ENCODE data around the gene AVL9. TPM values are rescaled to one million over a fixed set of nuclear protein-coding genes. Genes with fewer than 3 reads are reported as not detected.
A peak's percentile ranks its signal among the peaks of the same experiment; 100 is the strongest.
"Not testable (repeated sequence)": the region's sequence is repeated elsewhere in the genome, so short reads cannot be mapped to it uniquely, and the experiment has no call there.

Gene AVL9
- total RNA-seq, 3 donors from 2014 or later (not counting 1 experiment from before 2014, with no cell fraction given): 36.0 to 50.0 (median 43.8) TPM

GRCh38 chr7:32496052-32496813 lies 944 bp downstream of the AVL9 start:
- no peaks in the 10 kb centered on the region for H3K9me3 ChIP-seq (ENCODE audit: control insufficient read depth, insufficient read depth, low read length)
- DNase-seq (no peak), ATAC-seq (no peak)
- Mint-ChIP-seq H3K4me1 (peaks cover 36 to 44% of the 10 kb centered on the region in 2 donors), H3K27me3 (ENCODE audit: low read depth in 2 of 2) (no peaks in the 10 kb centered on the region), H3K36me3 (no peaks in the 10 kb centered on the region), H3K4me3 (peak overlapping the region; percentile 99), H3K9me3 (no peaks in the 10 kb centered on the region), H3K27ac (peak overlapping the region; percentile 86 to 95)
- H3K4me3 ChIP-seq (ENCODE audit: low read length): peak overlapping the region; percentile 90
- WGBS (ENCODE audit: insufficient coverage): 8% methylated on average over 10 of the region's 10 CpGs
- intact Hi-C loops (cut with micrococcal nuclease): loop anchor here (5.0 kb wide), 1 partner anchor 396 kb away; the partner anchor contains the start of gene KBTBD2
- no peaks in the 10 kb centered on the region for H3K36me3 ChIP-seq (ENCODE audit: control insufficient read depth, insufficient read depth, low read length)
- H3K27ac ChIP-seq (ENCODE audit: low read length): peak overlapping the region; percentile 97
- no peak for TF ChIP-seq CTCF (IDR thresholded peaks at IDR 0.05)
- no peaks in the 10 kb centered on the region for H3K27me3 ChIP-seq (ENCODE audit: control insufficient read depth, insufficient read depth, low read length)
- H3K4me1 ChIP-seq (ENCODE audit: control insufficient read depth, insufficient read depth, low read length): peaks cover 10% of the 10 kb centered on the region

GRCh38 chr7:32499755-32500154 lies 4.5 kb downstream of the AVL9 start:
- peaks cover 18% of the 10 kb centered on the region for H3K4me1 ChIP-seq (ENCODE audit: control insufficient read depth, insufficient read depth, low read length)
- H3K4me1 Mint-ChIP-seq: peaks cover 46 to 57% of the 10 kb centered on the region in 2 donors
- DNase-seq; H3K36me3 ChIP-seq (ENCODE audit: control insufficient read depth, insufficient read depth, low read length); ATAC-seq; H3K9me3 Mint-ChIP-seq; H3K9me3 ChIP-seq (ENCODE audit: control insufficient read depth, insufficient read depth, low read length); H3K36me3 Mint-ChIP-seq; H3K27me3 ChIP-seq (ENCODE audit: control insufficient read depth, insufficient read depth, low read length); H3K4me3 Mint-ChIP-seq; H3K4me3 ChIP-seq (ENCODE audit: low read length); H3K27me3 Mint-ChIP-seq (ENCODE audit: low read depth in 2 of 2); H3K27ac ChIP-seq (ENCODE audit: low read length): not testable (repeated sequence)
- 100% methylated on average over 2 of the region's 2 CpGs for WGBS (ENCODE audit: insufficient coverage)
- intact Hi-C loops (cut with micrococcal nuclease): loop anchor here (5.0 kb wide), 1 partner anchor 393 kb away; the partner anchor contains the start of gene KBTBD2
- H3K27ac Mint-ChIP-seq: peak overlapping the region; percentile 71 to 74

- H3K4me3 ChIP-seq (ENCODE audit: low read length); intact Hi-C loops (cut with micrococcal nuclease); H3K27me3 Mint-ChIP-seq (ENCODE audit: low read depth in 2 of 2); ATAC-seq; H3K27me3 ChIP-seq (ENCODE audit: control insufficient read depth, insufficient read depth, low read length); H3K36me3 ChIP-seq (ENCODE audit: control insufficient read depth, insufficient read depth, low read length); H3K27ac ChIP-seq (ENCODE audit: low read length); H3K9me3 Mint-ChIP-seq; H3K36me3 Mint-ChIP-seq; H3K9me3 ChIP-seq (ENCODE audit: control insufficient read depth, insufficient read depth, low read length); DNase-seq: not testable (repeated sequence)
- H3K4me1 Mint-ChIP-seq: peaks cover 43 to 54% of the 10 kb centered on the region in 2 donors
- H3K4me3 Mint-ChIP-seq: peak overlapping the region; percentile 65
- H3K27ac Mint-ChIP-seq: peak overlapping the region; percentile 71 to 74
- 100% methylated on average over 1 of the region's 1 CpG for WGBS (ENCODE audit: insufficient coverage)
- peaks cover 15% of the 10 kb centered on the region for H3K4me1 ChIP-seq (ENCODE audit: control insufficient read depth, insufficient read depth, low read length)
Observed at GRCh38 chr7:32500216-32500615, 4.9 kb downstream of the AVL9 start.

GRCh38 chr7:32500922-32501341 lies 5.6 kb downstream of the AVL9 start:
- no peaks in the 10 kb centered on the region for H3K9me3 ChIP-seq (ENCODE audit: control insufficient read depth, insufficient read depth, low read length)
- H3K27ac Mint-ChIP-seq: peak overlapping the region; percentile 71 to 74
- H3K27ac ChIP-seq (ENCODE audit: low read length): peak overlapping the region; percentile 30
- H3K4me3 Mint-ChIP-seq: peak overlapping the region; percentile 65
- DNase-seq: no peak
- H3K4me1 ChIP-seq (ENCODE audit: control insufficient read depth, insufficient read depth, low read length): peaks cover 15% of the 10 kb centered on the region
- intact Hi-C loops (cut with micrococcal nuclease): no loop called here
- no peak overlapping the region for H3K4me3 ChIP-seq (ENCODE audit: low read length)
- no peaks in the 10 kb centered on the region for H3K36me3 ChIP-seq (ENCODE audit: control insufficient read depth, insufficient read depth, low read length)
- no peaks in the 10 kb centered on the region for H3K36me3 Mint-ChIP-seq
- 0% methylated on average over 1 of the region's 1 CpG for WGBS (ENCODE audit: insufficient coverage)
- H3K27me3 ChIP-seq (ENCODE audit: control insufficient read depth, insufficient read depth, low read length): no peaks in the 10 kb centered on the region
- no peak for TF ChIP-seq CTCF (IDR thresholded peaks at IDR 0.05)
- H3K27me3 Mint-ChIP-seq (ENCODE audit: low read depth in 2 of 2): no peaks in the 10 kb centered on the region
- H3K9me3 Mint-ChIP-seq: no peaks in the 10 kb centered on the region
- peak; percentile 38 to 69 (median 51) for ATAC-seq
- peaks cover 41 to 50% of the 10 kb centered on the region in 2 donors for H3K4me1 Mint-ChIP-seq

Data from natural killer cell (primary cell).